ENCODE measurements around the gene PRKAB2.

- TF ChIP-seq RNF2 (IDR thresholded peaks at IDR 0.05) (no peak), MAX (CRISPR knock-in tag; IDR thresholded peaks at IDR 0.05) (no peak), EP300 (IDR thresholded peaks at IDR 0.05; ENCODE audit: low read length) (no peak), SP2 (IDR thresholded peaks at IDR 0.05; ENCODE audit: extremely low read depth, low read depth, low read length, poor library complexity, severe bottlenecking) (no peak), CTCF (IDR thresholded peaks at IDR 0.05 in 2 of 3, conservative IDR thresholded peaks at IDR 0.05 in 1 of 3; ENCODE audit: insufficient read depth in 2 of 3, low read depth in 1 of 3, low read length in 3 of 3) (no peak), RAD21 (CRISPR knock-in tag; conservative IDR thresholded peaks at IDR 0.05 in 1 of 2, IDR thresholded peaks at IDR 0.05 in 1 of 2) (no peak), NCOA2 (IDR thresholded peaks at IDR 0.05; ENCODE audit: partially characterized antibody in 2 of 2) (no peak), YY1 (IDR thresholded peaks at IDR 0.05; ENCODE audit: borderline replicate concordance in 1 of 3, control insufficient read depth in 1 of 3, extremely low read depth in 1 of 3, insufficient read depth in 3 of 3, insufficient read length in 1 of 3, insufficient replicate concordance in 2 of 3, low read depth in 1 of 3, low read length in 2 of 3) (no peak)
- TF ChIP-seq, protein P1, sequence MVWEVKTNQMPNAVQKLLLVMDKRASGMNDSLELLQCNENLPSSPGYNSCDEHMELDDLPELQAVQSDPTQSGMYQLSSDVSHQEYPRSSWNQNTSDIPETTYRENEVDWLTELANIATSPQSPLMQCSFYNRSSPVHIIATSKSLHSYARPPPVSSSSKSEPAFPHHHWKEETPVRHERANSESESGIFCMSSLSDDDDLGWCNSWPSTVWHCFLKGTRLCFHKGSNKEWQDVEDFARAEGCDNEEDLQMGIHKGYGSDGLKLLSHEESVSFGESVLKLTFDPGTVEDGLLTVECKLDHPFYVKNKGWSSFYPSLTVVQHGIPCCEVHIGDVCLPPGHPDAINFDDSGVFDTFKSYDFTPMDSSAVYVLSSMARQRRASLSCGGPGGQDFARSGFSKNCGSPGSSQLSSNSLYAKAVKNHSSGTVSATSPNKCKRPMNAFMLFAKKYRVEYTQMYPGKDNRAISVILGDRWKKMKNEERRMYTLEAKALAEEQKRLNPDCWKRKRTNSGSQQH (CRISPR knock-in tag; IDR thresholded peaks at IDR 0.05), result no peak
- TF ChIP-seq, protein P2, sequence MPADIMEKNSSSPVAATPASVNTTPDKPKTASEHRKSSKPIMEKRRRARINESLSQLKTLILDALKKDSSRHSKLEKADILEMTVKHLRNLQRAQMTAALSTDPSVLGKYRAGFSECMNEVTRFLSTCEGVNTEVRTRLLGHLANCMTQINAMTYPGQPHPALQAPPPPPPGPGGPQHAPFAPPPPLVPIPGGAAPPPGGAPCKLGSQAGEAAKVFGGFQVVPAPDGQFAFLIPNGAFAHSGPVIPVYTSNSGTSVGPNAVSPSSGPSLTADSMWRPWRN (IDR thresholded peaks at IDR 0.05; ENCODE audit: low read depth), result no peak
Measured at GRCh38 chr1:147213271-147213670, 41.0 kb upstream of the PRKAB2 start.
